Spinal cord (tissue), 10 donors: Measurements from ENCODE around the gene CFAP141. TPM values are rescaled to one million over a fixed set of nuclear protein-coding genes. Genes with fewer than 3 reads are reported as not detected.

ENCODE experiments used
- DNase-seq, 6 donors: peaks; one replicate each; pipeline versions ENCODE4 v3.0.0 to v3.0.0-alpha.2; 2013 to 2015; ENCODE audit warnings: low spot score in 6 of 6, low read depth in 4 of 6
- H3K27ac ChIP-seq: one replicate; pipeline ENCODE4 v1.5.1; 2013; ENCODE audit warnings: low read depth, low read length, control low read depth
- H3K27me3 ChIP-seq: one replicate; pipeline ENCODE4 v1.6.1; 2013; ENCODE audit warnings: low read length; ENCODE audit not compliant: control insufficient read depth, insufficient read depth
- H3K36me3 ChIP-seq: one replicate; pipeline ENCODE4 v1.6.1; 2013; ENCODE audit warnings: low read length; ENCODE audit not compliant: control insufficient read depth, insufficient read depth
- H3K4me1 ChIP-seq: one replicate; pipeline ENCODE4 v1.6.1; 2013; ENCODE audit warnings: low read length; ENCODE audit not compliant: control insufficient read depth, insufficient read depth
- H3K4me3 ChIP-seq: one replicate; pipeline ENCODE4 v1.5.1; 2013; ENCODE audit warnings: low read depth, low read length, control low read depth
- H3K9me3 ChIP-seq: one replicate; pipeline ENCODE4 v1.6.1; 2013; ENCODE audit warnings: low read length; ENCODE audit not compliant: control insufficient read depth, insufficient read depth
- WGBS: methylation state at CpG from one replicate; pipeline ENCODE4 v1.1.5; 2013; ENCODE audit warnings: missing lambda C conversion rate; ENCODE audit not compliant: insufficient coverage; 5-methylcytosine and 5-hydroxymethylcytosine counted together
- polyA plus RNA-seq, 2 donors: library from polyadenylated mRNA; unstranded; fragments of 120-200 nt; gene quantifications; one replicate each; pipeline ENCODE4 v1.2.1, GENCODE V29; 2013; ENCODE audit not compliant: insufficient read length in 2 of 2
- small RNA-seq: library from RNA; depleted of rRNA; stranded (forward); fragments of <200 nt; gene quantifications from one replicate; pipeline ENCODE3, GENCODE V24; 2014; ENCODE audit warnings: low replicate concordance
- total RNA-seq, 2 donors: library from RNA; depleted of rRNA in 1 of 2; stranded (reverse); fragments of 120-200 nt in 1 of 2; fragments of >200 nt in 1 of 2; gene quantifications; one replicate each; pipeline versions ENCODE4 v1.2.3 to v1.2.4, GENCODE V29; 2013 to 2014
- donor health status: healthy.

The CFAP141 gene
- total and polyA plus RNA-seq, 4 donors: 0.66 to 5.6 (median 1.6) TPM

- Histone ChIP-seq H3K27me3 (no peaks in the 10 kb centered on the region), H3K36me3 (peaks cover 24% of the 10 kb centered on the region), H3K27ac (no peak overlapping the region), H3K4me1 (peaks cover 6% of the 10 kb centered on the region), H3K4me3 (no peak overlapping the region), H3K9me3 (no peaks in the 10 kb centered on the region)
- DNase-seq: no peak
- 60% methylated on average over 5 of the region's 8 CpGs for WGBS
These were observed 47.6 kb downstream of the CFAP141 start for GRCh38 chr1:154158307-154159125.

- no peak overlapping the region for H3K27ac ChIP-seq
- WGBS: 63% methylated on average over 4 of the region's 7 CpGs
- no peak overlapping the region for H3K4me3 ChIP-seq
- H3K4me1 ChIP-seq: peaks cover 6% of the 10 kb centered on the region
- DNase-seq: no peak
- no peaks in the 10 kb centered on the region for H3K9me3 ChIP-seq
- peaks cover 22% of the 10 kb centered on the region for H3K36me3 ChIP-seq
- H3K27me3 ChIP-seq: no peaks in the 10 kb centered on the region
These were observed 48.4 kb downstream of the CFAP141 start for GRCh38 chr1:154157520-154158306.

- H3K27ac ChIP-seq: peak overlapping the region; percentile 69
- H3K9me3 ChIP-seq: no peaks in the 10 kb centered on the region
- H3K36me3 ChIP-seq: peaks cover 13% of the 10 kb centered on the region
- no peaks in the 10 kb centered on the region for H3K27me3 ChIP-seq
- WGBS: 68% methylated on average over 9 of the region's 9 CpGs
- peaks cover 6% of the 10 kb centered on the region for H3K4me1 ChIP-seq
- H3K4me3 ChIP-seq: no peak overlapping the region
- peak in 1 of 6 donors; percentile 41 for DNase-seq
These were observed 50.9 kb downstream of the CFAP141 start for GRCh38 chr1:154155251-154155650.

GRCh38 chr1:154154534-154155191, 51.5 kb downstream of the CFAP141 start, which contains the start of gene NUP210L:
NUP210L (minus strand) TSS chr1:154155073.
- WGBS: 85% methylated on average over 23 of the region's 29 CpGs
- peaks cover 6% of the 10 kb centered on the region for H3K4me1 ChIP-seq
- H3K9me3 ChIP-seq: no peaks in the 10 kb centered on the region
- H3K4me3 ChIP-seq: no peak within 1 kb of the TSS
- H3K27ac ChIP-seq: peak within 1 kb of the TSS; percentile 69
- H3K36me3 ChIP-seq: peaks cover 13% of the 10 kb centered on the region
- peak in 2 of 6 donors; percentile 3 to 34 for DNase-seq
- H3K27me3 ChIP-seq: no peaks in the 10 kb centered on the region

- H3K27ac ChIP-seq: no peak overlapping the region
- no peaks in the 10 kb centered on the region for H3K9me3 ChIP-seq
- no CpG with 5 or more reads among the region's 6 CpGs for WGBS
- peaks cover 13% of the 10 kb centered on the region for H3K36me3 ChIP-seq
- peaks cover 6% of the 10 kb centered on the region for H3K4me1 ChIP-seq
- no peaks in the 10 kb centered on the region for H3K27me3 ChIP-seq
- H3K4me3 ChIP-seq: no peak overlapping the region
- no peak for DNase-seq
These were observed 52.1 kb downstream of the CFAP141 start for GRCh38 chr1:154154053-154154452.

GRCh38 chr1:154151311-154151710, 54.8 kb downstream of the CFAP141 start:
- H3K27ac ChIP-seq: no peak overlapping the region
- H3K4me1 ChIP-seq: peaks cover 6% of the 10 kb centered on the region
- H3K4me3 ChIP-seq: no peak overlapping the region
- H3K36me3 ChIP-seq: peaks cover 7% of the 10 kb centered on the region
- no peaks in the 10 kb centered on the region for H3K9me3 ChIP-seq
- no peak for DNase-seq
- H3K27me3 ChIP-seq: no peaks in the 10 kb centered on the region

Small RNA genes lying within 50 kb of the gene (small RNA-seq; reads per million reads assigned to genes)
- 5.5 reads per million, percentile 95 among the genes with 10 or more reads in this experiment for gene MIR190B

Other genes with a start within 250 kb of the CFAP141 start
- gene CRTC2, start 247.7 kb downstream of the CFAP141 start, total RNA-seq: 10 to 100 TPM in 1 of 2 donors, 1 to 10 TPM in 1; 5.8 to 12.7 TPM
- 10 to 100 TPM; 35.2 to 53.1 TPM for gene CRTC2, start 247.7 kb downstream of the CFAP141 start, polyA plus RNA-seq
- gene SLC39A1, start 242.8 kb downstream of the CFAP141 start, total RNA-seq: 10 to 100 TPM; 30.5 to 66.0 TPM
- gene SLC39A1, start 242.8 kb downstream of the CFAP141 start, polyA plus RNA-seq: 10 to 100 TPM; 32.3 to 47.7 TPM
- 10 to 100 TPM in 1 of 2 donors, 1 to 10 TPM in 1; 4.3 to 16.5 TPM for gene CREB3L4, start 238.4 kb downstream of the CFAP141 start, total RNA-seq
- 10 to 100 TPM in 1 of 2 donors, 1 to 10 TPM in 1; 6.5 to 14.0 TPM for gene CREB3L4, start 238.4 kb downstream of the CFAP141 start, polyA plus RNA-seq
- gene JTB, start 228.7 kb downstream of the CFAP141 start, total RNA-seq: 100 to 1,000 TPM in 1 of 2 donors, 10 to 100 TPM in 1; 79.4 to 140 TPM
- gene JTB, start 228.7 kb downstream of the CFAP141 start, polyA plus RNA-seq: 100 to 1,000 TPM; 114 to 121 TPM
- gene RAB13, start 220.0 kb downstream of the CFAP141 start, total RNA-seq: 10 to 100 TPM; 17.6 to 43.3 TPM
- gene RAB13, start 220.0 kb downstream of the CFAP141 start, polyA plus RNA-seq: 10 to 100 TPM; 53.7 to 57.1 TPM
- gene RPS27, start 215.6 kb downstream of the CFAP141 start, total RNA-seq: 1,000 to 10,000 TPM; 1,054 to 4,447 TPM
- gene RPS27, start 215.6 kb downstream of the CFAP141 start, polyA plus RNA-seq: 1,000 to 10,000 TPM; 1,570 to 1,672 TPM
- under 1 TPM; 0.10 to 0.11 TPM for gene NUP210L, start 51.3 kb downstream of the CFAP141 start, total RNA-seq
- gene NUP210L, start 51.3 kb downstream of the CFAP141 start, polyA plus RNA-seq: under 1 TPM; 0.16 to 0.48 TPM
- gene TPM3, start 14.2 kb downstream of the CFAP141 start, total RNA-seq: 100 to 1,000 TPM; 147 to 235 TPM
- 100 to 1,000 TPM; 191 to 194 TPM for gene TPM3, start 14.2 kb downstream of the CFAP141 start, polyA plus RNA-seq
- gene UBAP2L, start 14.6 kb upstream of the CFAP141 start, total RNA-seq: 10 to 100 TPM; 58.4 to 58.9 TPM
- 100 to 1,000 TPM; 141 to 155 TPM for gene UBAP2L, start 14.6 kb upstream of the CFAP141 start, polyA plus RNA-seq
- gene HAX1, start 66.3 kb upstream of the CFAP141 start, total RNA-seq: 100 to 1,000 TPM in 1 of 2 donors, 10 to 100 TPM in 1; 64.3 to 123 TPM
- gene HAX1, start 66.3 kb upstream of the CFAP141 start, polyA plus RNA-seq: 10 to 100 TPM; 81.1 to 82.7 TPM
- under 1 TPM in 1 of 2 donors, not detected in 1; 0.30 TPM for gene AQP10, start 114.8 kb upstream of the CFAP141 start, total RNA-seq
- not detected for gene AQP10, start 114.8 kb upstream of the CFAP141 start, polyA plus RNA-seq
- 10 to 100 TPM; 43.0 to 44.2 TPM for gene ATP8B2, start 119.2 kb upstream of the CFAP141 start, total RNA-seq
- 10 to 100 TPM; 26.7 to 43.3 TPM for gene ATP8B2, start 119.2 kb upstream of the CFAP141 start, polyA plus RNA-seq
- 1 to 10 TPM; 5.8 to 7.3 TPM for gene IL6R, start 199.0 kb upstream of the CFAP141 start, total RNA-seq
- gene IL6R, start 199.0 kb upstream of the CFAP141 start, polyA plus RNA-seq: 1 to 10 TPM; 3.8 to 4.9 TPM